GM10847 (cell line): ENCODE data around the gene ADAD2.

Experiments used
- POLR2A ChIP-seq: IDR thresholded peaks from 2 replicates; pipeline ENCODE4 v1.6.1; 2011; ENCODE audit not compliant: insufficient read length; ENCODE audit errors: extremely low read depth

Gene ADAD2

GRCh38 chr16:84182680-84183571, 8.0 kb upstream of the ADAD2 start:
- TF ChIP-seq POLR2A = no peak

GRCh38 chr16:84183572-84183875, 7.4 kb upstream of the ADAD2 start:
- no peak for TF ChIP-seq POLR2A

GRCh38 chr16:84183911-84184591, 6.9 kb upstream of the ADAD2 start:
- no peak for TF ChIP-seq POLR2A

- TF ChIP-seq POLR2A = no peak
These were observed 6.2 kb upstream of the ADAD2 start for GRCh38 chr16:84184775-84185174.

GRCh38 chr16:84186685-84187437, 4.1 kb upstream of the ADAD2 start, which contains the start of gene TAF1C:
Gene TAF1C (minus strand): TSS chr16:84187057. CDS start chr16:84184988, 2,069 bp downstream.
- TF ChIP-seq POLR2A = peak; percentile 82

GRCh38 chr16:84191466-84191865, 509 bp downstream of the ADAD2 start:
- no peak for TF ChIP-seq POLR2A

- TF ChIP-seq POLR2A = no peak
These were observed 2.5 kb downstream of the ADAD2 start for GRCh38 chr16:84193480-84193879.

- TF ChIP-seq POLR2A = no peak
These were observed 3.1 kb downstream of the ADAD2 start for GRCh38 chr16:84194018-84194417.

- no peak for TF ChIP-seq POLR2A
These were observed 3.7 kb downstream of the ADAD2 start for GRCh38 chr16:84194470-84195200.

GRCh38 chr16:84195201-84196093, 4.5 kb downstream of the ADAD2 start:
- no peak for TF ChIP-seq POLR2A

GRCh38 chr16:84196101-84196500, 5.1 kb downstream of the ADAD2 start:
- TF ChIP-seq POLR2A = no peak

GRCh38 chr16:84196727-84197394, 5.9 kb downstream of the ADAD2 start:
- no peak for TF ChIP-seq POLR2A

- TF ChIP-seq POLR2A = no peak
These were observed 6.6 kb downstream of the ADAD2 start for GRCh38 chr16:84197466-84198128.
